ENCODE data around the gene KIAA0513.

DNA sequence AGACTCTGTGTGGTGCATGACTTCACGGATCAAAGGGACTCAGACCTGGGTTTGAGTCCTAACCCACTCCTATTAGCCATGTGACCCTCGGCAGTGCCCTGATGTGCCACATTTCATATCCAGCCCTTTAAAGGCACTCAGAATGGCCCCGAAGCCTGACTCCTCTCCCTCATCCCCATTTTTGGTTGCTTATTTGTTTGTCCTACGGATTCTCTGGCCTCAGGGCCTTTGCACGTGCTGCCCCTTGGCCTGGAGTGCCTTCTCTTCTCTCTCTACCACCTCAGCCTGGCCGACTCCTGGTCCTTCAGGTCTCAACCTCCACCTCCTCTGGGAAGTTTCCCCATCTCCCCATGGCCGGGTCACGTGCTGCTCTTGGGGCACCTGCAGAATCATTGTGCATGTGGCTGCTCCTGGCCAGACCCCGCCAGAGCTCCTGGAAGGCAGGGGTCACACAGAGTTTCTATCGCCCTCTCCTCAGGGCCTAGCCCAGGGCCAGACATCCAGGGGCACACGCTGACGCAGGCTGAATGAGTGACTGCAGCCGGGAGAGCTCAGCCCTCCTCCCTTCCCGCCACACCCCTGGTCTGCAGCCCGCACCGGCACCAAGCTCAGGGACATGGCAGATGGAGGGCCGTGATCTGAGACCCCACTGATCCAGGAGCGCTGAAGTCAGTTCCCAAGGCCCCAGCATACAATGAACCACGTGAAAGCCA lies 106.6 kb downstream of the KIAA0513 start:
- no peak for TF ChIP-seq CTCF (IDR thresholded peaks at IDR 0.05)
- TF ChIP-seq POLR2A (IDR thresholded peaks at IDR 0.05): no peak

Data from thyroid gland (tissue), 4 donors.